Epithelial cell of esophagus (primary cell): Measurements from ENCODE around the gene UBE2G2.

Experiments used
- DNase-seq: peaks from one replicate; pipeline ENCODE4 v3.0.0; 2010; ENCODE audit warnings: low read depth
- H3K4me3 ChIP-seq: 2 replicates; pipeline ENCODE4 v1.5.1; 2011; ENCODE audit warnings: mild to moderate bottlenecking, low read length, control low read depth
- TF ChIP-seq, protein P1 (sequence below): IDR thresholded peaks from 2 replicates; pipeline ENCODE4 v1.5.1; 2011; ENCODE audit warnings: low read depth, mild to moderate bottlenecking, low read length, control low read depth, inconsistent platforms; ENCODE audit not compliant: insufficient read depth; ENCODE audit errors: missing control alignments

The UBE2G2 gene

DNA sequence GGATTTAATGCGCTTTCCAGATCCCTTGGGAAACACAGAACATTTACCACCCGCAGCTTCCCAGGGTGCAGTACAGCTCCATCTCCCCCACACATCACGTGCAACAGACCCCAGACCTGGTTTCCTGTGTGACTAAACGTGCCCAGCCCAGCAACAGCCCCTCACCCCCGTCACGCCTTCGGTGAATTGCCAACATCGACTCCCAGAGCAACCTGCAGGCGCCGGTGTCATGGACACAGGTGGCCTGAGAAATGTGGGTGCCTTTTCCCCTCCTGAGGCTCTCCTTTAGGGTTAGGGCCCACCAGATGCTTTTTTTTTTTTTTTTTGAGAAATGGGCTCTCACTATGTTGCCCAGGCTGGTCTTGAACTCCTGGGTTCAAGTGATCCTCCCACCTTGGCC, 40.5 kb upstream of the UBE2G2 start:
- TF ChIP-seq, protein P1, sequence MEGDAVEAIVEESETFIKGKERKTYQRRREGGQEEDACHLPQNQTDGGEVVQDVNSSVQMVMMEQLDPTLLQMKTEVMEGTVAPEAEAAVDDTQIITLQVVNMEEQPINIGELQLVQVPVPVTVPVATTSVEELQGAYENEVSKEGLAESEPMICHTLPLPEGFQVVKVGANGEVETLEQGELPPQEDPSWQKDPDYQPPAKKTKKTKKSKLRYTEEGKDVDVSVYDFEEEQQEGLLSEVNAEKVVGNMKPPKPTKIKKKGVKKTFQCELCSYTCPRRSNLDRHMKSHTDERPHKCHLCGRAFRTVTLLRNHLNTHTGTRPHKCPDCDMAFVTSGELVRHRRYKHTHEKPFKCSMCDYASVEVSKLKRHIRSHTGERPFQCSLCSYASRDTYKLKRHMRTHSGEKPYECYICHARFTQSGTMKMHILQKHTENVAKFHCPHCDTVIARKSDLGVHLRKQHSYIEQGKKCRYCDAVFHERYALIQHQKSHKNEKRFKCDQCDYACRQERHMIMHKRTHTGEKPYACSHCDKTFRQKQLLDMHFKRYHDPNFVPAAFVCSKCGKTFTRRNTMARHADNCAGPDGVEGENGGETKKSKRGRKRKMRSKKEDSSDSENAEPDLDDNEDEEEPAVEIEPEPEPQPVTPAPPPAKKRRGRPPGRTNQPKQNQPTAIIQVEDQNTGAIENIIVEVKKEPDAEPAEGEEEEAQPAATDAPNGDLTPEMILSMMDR = no peak
- H3K4me3 ChIP-seq = no peak overlapping the region
- DNase-seq = no peak

DNA sequence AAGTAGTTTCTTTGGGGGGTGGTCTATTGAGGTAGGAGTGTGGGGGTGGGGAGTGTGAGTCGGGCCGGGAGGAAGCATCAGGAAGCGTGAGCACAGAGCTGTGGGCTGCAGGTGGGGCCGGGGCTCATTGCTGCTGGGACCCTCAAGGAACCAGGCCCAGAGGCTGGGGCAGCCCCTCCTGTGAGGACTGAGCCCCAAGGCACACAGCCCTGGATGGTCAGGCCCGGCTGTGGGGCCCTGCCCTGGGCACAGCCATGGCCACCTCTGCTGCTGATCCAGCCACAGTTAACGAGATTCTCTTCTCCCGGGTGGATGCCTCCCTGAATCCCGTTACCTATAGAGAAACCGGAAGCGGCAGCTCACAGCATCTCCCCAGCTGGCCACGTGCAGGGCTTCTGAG, 39.2 kb upstream of the UBE2G2 start:
- TF ChIP-seq, protein P1 = no peak
- no peak for DNase-seq
- no peak overlapping the region for H3K4me3 ChIP-seq

GRCh38 chr21:44838951-44839350, 37.3 kb upstream of the UBE2G2 start:
- no peak for DNase-seq
- TF ChIP-seq, protein P1 = no peak
- H3K4me3 ChIP-seq = no peak overlapping the region

GRCh38 chr21:44838039-44838895, 36.6 kb upstream of the UBE2G2 start:
- TF ChIP-seq, protein P1 = no peak
- no peak overlapping the region for H3K4me3 ChIP-seq
- DNase-seq = no peak

DNA sequence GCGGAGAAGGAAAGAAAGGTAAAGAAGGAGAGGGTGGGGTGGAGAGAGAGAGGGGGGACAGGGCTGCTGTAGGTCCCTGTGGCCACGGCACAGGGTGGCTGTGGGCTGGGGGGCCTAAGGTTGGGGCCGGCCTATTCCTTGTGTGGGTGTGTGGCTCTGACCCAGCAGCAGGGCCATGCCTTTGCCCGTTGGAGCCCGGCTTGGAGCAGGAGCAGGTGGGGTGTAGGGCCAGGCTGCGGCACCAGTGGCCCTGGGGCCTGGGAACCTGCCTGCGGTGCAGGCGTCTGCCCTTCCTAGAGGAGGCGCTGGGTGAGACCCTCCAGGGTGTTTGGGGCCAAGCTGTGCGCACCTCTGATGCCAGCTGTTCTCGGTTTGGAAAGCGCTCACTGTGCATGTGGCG, 35.9 kb upstream of the UBE2G2 start:
- no peak for DNase-seq
- TF ChIP-seq, protein P1 = no peak
- no peak overlapping the region for H3K4me3 ChIP-seq

GRCh38 chr21:44836666-44837471, 35.2 kb upstream of the UBE2G2 start:
- DNase-seq = peak; percentile 62
- no peak overlapping the region for H3K4me3 ChIP-seq
- TF ChIP-seq, protein P1 = peak; percentile 18
